GM19395 (cell line): ENCODE results near the gene KRT24.

Experiments
- ATAC-seq: cut with Tn5 transposase; IDR thresholded peaks from one replicate; pipeline ENCODE4 v1.9.1; 2021; ENCODE audit warnings: mild to moderate bottlenecking, moderate library complexity; ENCODE audit not compliant: unreplicated experiment

Gene KRT24

DNA sequence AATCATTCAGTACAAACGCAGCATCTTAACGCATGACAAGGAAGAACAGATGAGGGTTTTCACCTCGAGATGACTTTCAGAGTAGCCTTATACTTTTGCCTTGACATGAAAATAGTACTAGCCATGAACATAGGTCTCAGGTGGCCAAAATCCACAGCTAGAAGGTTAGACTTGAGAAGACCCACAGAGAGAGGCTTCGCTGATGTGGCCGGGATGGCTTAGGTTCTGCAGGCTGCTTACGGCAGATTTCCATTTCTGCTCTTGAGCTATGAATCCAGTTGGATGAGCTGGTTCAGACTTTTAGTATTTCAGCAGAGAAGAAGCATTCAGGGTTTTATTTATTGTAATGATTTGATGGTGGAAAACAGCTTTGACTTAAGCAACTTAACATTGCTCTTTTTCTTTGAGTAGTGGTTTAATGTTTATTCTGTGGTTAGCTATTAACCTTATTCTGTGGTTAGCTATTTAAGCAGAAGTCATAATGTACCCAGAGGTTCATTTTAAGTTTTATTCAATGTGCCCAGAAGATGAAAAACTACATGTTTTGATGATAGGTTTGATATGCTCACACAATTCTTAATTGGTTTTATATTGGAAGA lies 7.6 kb downstream of the KRT24 start:
- no peak for ATAC-seq

- no peak for ATAC-seq
Observed at GRCh38 chr17:40694584-40694983, 9.0 kb downstream of the KRT24 start.

GRCh38 chr17:40687106-40687505 lies 16.4 kb downstream of the KRT24 start:
- no peak for ATAC-seq

DNA sequence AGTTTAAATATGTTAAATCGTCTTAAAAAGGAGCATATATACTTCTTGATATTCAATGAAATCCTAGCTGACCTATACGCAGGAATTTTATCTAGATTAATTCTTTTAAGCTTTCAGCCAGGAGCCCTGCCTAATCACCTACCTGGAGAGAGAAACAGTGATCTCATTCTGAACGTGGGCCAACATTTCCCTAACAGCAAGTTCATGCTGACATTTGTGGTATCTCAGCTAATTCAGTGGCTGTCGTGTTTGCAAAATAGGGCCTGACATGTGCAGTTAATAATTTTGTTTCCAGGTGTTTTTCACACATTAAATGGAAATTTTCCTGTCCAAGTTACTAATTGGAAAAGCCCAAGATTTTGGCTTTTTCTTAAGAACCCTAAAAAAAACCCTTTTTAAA lies 17.4 kb downstream of the KRT24 start:
- no peak for ATAC-seq

DNA sequence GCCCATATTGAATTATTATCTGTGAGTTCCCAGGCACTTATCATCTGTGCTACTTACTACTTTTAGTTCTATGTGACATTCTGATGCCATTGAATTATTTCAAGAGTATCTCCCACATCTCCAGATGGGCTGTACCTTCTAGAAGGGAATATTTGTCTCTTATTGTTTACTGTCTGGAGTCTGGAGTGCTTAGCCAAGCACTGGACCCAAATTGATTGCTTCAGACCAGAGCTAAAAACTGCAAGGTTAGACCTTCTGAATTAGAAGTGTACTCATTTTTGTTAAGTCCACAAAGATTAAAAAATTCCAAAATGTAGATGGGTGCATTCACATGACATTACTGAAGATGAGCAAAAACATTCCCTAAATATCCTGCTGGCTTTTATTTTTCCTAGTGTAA lies 22.6 kb downstream of the KRT24 start:
- no peak for ATAC-seq

DNA sequence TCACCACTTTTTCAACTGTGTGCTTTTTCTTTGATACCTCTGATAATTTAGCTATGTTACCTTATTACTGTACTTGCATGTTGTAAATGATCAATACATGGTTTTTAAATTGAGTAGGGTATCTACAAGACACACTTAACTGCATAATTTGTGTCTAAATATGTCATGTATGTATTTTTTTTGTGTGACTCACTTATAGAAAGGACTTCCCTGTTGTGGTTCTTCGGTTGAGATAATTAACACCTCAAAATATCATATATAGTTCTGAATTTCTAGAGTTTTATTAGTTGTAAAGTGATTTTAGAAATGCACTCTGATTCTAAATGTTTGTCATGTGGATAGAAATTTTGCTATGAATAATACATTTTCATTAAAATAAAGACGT lies 24.0 kb downstream of the KRT24 start:
- no peak for ATAC-seq

DNA sequence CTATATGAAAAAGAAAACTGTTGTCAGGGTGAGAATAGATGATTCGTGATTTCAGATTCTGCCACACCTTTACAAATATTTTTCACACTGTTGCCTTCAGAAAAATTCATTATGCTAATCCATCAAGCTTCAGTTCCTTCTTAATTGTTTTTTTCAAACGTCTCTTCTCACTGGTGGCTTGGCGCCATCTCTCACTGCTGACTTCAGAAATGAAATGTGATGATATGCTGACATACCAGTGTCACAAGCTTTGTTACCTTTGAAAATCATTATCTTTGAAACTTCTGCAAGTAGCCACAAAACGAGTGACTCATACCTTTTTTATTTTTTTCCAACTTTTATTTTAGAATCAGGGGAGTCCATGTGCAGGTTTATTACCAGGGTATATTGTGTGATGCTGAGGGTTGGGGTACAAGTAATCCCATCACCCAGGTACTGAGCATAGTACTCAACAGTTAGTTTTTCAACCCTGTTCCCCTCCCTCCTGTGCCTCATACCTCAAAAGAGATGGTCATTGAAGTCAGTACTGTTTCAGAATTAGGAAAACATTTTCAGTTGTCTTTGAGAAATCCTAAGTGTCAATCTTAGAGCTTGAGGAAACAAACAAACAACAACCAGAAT lies 24.5 kb downstream of the KRT24 start:
- no peak for ATAC-seq

GRCh38 chr17:40675905-40676304 lies 27.6 kb downstream of the KRT24 start:
- ATAC-seq, result no peak

GRCh38 chr17:40672654-40673053 lies 30.9 kb downstream of the KRT24 start:
- no peak for ATAC-seq

DNA sequence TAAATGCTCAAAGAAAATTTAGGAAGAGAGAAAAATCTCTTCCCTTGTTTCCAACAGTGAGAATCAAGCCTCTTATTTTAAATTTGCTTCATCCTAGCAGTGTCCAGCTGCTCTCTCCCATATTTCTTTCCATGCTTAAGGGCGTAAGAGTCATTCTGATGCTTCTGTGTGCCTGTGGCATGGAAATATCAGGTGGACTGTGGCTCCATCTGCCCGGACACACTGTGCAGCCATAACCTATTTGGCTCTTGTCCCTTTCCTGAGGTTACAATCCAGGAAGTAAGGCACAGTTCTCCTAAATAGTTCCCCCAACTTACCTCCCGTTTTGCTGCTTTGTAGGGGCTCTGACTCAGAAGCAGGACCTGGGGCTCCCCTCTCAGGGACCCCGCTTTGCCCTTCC lies 32.3 kb downstream of the KRT24 start:
- ATAC-seq, result no peak

DNA sequence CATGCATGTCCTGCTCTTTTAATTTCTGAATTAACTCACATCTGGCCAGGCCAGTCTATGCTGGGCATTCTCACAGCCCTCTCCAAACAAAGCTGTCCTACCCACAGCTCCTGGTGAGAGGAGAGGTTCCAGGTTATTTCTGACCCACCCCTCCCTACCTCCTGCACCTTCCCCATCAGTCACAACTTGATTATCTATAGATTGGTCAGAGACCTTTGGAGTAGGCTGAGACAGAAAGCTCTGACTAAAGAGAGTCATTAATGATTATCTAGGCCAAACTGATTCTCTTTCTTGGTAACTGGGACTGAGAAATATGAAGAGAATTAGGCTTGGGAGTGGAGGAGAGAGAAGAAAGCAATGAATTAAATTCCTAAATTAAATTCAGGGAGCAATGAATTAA lies 37.2 kb downstream of the KRT24 start:
- ATAC-seq, result no peak

- ATAC-seq, result no peak
Observed at GRCh38 chr17:40664582-40665333, 38.8 kb downstream of the KRT24 start, which contains the start of gene KRT222. Gene KRT222 (minus strand): TSS chr17:40665177. CDS start chr17:40665099, 78 bp downstream.

- ATAC-seq, result no peak
Observed at GRCh38 chr17:40663252-40663651, 40.3 kb downstream of the KRT24 start.

DNA sequence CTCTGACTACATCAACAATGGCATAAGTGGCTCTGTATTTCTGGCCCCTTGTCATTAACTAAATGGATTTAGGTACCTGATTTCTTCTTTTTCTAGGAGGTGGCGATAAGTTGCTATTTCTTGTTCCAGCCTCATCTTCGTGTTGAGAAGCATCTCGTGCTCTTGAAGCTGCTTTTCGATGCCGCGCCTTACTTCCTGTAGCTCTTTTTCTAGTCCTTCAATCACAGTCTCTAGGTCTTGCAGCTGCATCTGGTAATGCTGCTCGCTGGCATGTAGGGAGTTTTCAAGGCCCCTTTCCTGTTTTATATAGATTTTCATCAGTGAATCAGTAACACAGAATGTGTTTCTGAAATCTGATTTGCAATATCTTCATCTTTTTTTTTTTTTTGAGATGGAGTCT lies 43.6 kb downstream of the KRT24 start:
- no peak for ATAC-seq

DNA sequence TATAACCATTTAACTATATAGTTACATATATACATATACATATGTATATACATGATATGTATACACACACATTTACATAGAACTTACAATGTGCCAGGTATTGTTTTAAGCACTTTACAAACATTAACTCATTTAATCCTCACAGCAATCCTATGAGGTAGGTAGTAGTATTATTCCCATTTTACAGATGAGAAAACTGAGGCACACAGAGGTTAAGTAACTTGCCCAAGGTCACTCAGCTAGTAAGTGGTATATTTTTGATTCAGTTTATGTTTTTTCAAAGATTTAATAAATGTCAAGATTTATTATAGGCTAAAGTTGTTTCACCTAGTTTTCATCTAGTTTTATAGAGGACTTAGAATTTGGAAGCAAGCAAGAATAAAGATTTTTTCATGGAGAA lies 45.2 kb downstream of the KRT24 start:
- ATAC-seq, result no peak

GRCh38 chr17:40651939-40652338 lies 51.6 kb downstream of the KRT24 start:
- ATAC-seq, result no peak

GRCh38 chr17:40648384-40648968 lies 55.1 kb downstream of the KRT24 start:
- no peak for ATAC-seq
